GM19099 (cell line): ENCODE measurements around the gene SPSB2.

Source experiments
- POLR2A ChIP-seq: IDR thresholded peaks from 3 replicates; pipeline ENCODE4 v1.6.1; 2011; ENCODE audit warnings: low read depth; ENCODE audit not compliant: insufficient read length; ENCODE audit errors: extremely low read depth

The SPSB2 gene

GRCh38 chr12:6830286-6830890 lies 42.7 kb downstream of the SPSB2 start:
- no peak for TF ChIP-seq POLR2A

- TF ChIP-seq POLR2A = no peak
Measured at GRCh38 chr12:6829536-6830220, 43.4 kb downstream of the SPSB2 start.

- TF ChIP-seq POLR2A = no peak
Measured at GRCh38 chr12:6828781-6829535, 44.1 kb downstream of the SPSB2 start.

- TF ChIP-seq POLR2A = no peak
Measured at GRCh38 chr12:6827982-6828780, 44.9 kb downstream of the SPSB2 start, which contains the start of gene P3H3. Gene P3H3 (plus strand): TSS chr12:6828407. CDS start chr12:6828441, 34 bp downstream.

- TF ChIP-seq POLR2A = no peak
Measured at GRCh38 chr12:6827437-6827911, 45.6 kb downstream of the SPSB2 start.

- no peak for TF ChIP-seq POLR2A
Measured at GRCh38 chr12:6826734-6827436, 46.2 kb downstream of the SPSB2 start.

GRCh38 chr12:6826125-6826733 lies 46.9 kb downstream of the SPSB2 start:
- TF ChIP-seq POLR2A = no peak

GRCh38 chr12:6825398-6826124 lies 47.5 kb downstream of the SPSB2 start:
- TF ChIP-seq POLR2A = no peak

- TF ChIP-seq POLR2A = no peak
Measured at GRCh38 chr12:6824901-6825381, 48.2 kb downstream of the SPSB2 start.

GRCh38 chr12:6824085-6824775 lies 48.9 kb downstream of the SPSB2 start:
- TF ChIP-seq POLR2A = no peak

- no peak for TF ChIP-seq POLR2A
Measured at GRCh38 chr12:6823182-6824084, 49.7 kb downstream of the SPSB2 start.
